Esophagus squamous epithelium (tissue), 4 donors: ENCODE measurements around the gene FMNL1.

ENCODE experiments used
- CTCF ChIP-seq, 6 experiments: fragments of 450-650 bp in 4 of 6; fragments of 200-600 bp in 2 of 6; sonication (generic) in 2 of 6; IDR thresholded peaks; one replicate each; pipeline ENCODE4 v1.5.1; 2016 to 2019; ENCODE audit warnings: antibody characterized with exemption in 6 of 6, mild to moderate bottlenecking in 4 of 6, moderate library complexity in 4 of 6
- POLR2A ChIP-seq, 4 donors: fragments of 450-650 bp; IDR thresholded peaks; one replicate each; pipeline ENCODE4 v1.6.1; 2017; ENCODE audit warnings: antibody characterized with exemption in 4 of 4, mild to moderate bottlenecking in 4 of 4, moderate library complexity in 3 of 4

GRCh38 chr17:45177563-45177962, 44.1 kb upstream of the FMNL1 start:
- TF ChIP-seq POLR2A (IDR thresholded peaks at IDR 0.05) (no peak), CTCF (IDR thresholded peaks at IDR 0.05) (no peak)
